ENCODE results near the gene BCL6B. TPM values are rescaled to one million over a fixed set of nuclear protein-coding genes. Genes with fewer than 3 reads are reported as not detected.

The BCL6B gene
- total RNA-seq, 1 experiment from 2014 or later = 0.57 TPM

DNA sequence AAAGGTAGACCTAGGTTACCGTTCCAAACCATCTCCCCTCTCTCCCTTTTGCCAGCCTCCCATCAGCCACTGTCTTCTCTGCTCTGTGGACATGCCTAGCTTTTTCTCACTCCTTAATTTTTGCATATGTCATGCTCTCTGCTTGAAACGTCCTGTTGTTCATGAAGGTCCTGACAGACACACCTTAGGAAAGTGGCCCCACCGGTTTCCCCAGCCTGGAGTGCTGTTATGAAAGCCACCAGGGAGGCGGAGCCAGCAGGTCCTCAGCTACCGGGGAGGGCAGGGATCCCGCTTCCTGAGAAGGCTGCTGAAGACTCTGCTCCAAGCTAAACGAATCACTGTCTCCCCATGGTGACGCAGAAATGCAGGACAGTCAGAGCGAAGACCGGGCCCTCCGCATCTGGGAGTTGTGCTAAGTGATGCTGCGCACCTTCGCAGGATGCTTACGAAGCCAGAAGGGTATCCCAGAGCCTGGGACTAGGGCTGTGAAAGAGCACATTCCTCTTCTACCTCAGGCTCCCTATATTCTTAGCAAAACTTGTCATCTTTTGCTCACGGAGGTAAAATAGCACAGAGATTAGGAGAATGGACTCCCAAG is 23.4 kb downstream of the BCL6B start:
- no peaks in the 10 kb centered on the region for H3K9me2 ChIP-seq (ENCODE audit: insufficient read depth)
- peak; percentile 82 for ATAC-seq
- H3K79me2 ChIP-seq (ENCODE audit: insufficient read depth, low read length) = no peaks in the 10 kb centered on the region
- peak; percentile 71 for DNase-seq (ENCODE audit: low read depth, low spot score)
- H4K20me1 ChIP-seq (ENCODE audit: insufficient read depth) = no peaks in the 10 kb centered on the region
- intact Hi-C loops (cut with micrococcal nuclease) = loop anchor here (1.0 to 5.0 kb wide), 6 partner anchors 90 to 641 kb away; partner anchors contain the start of genes KCTD11, TP53 and WRAP53
- no peaks in the 10 kb centered on the region for H3K36me3 ChIP-seq (ENCODE audit: control insufficient read depth in 1 of 2, insufficient read depth in 2 of 2, low read length in 2 of 2)
- BruUV-seq (replicated peaks) = no TSS peak
- ChIA-PET POLR2A (interaction anchor here (1.0 to 2.1 kb wide), 8 partner anchors 9 to 177 kb away, joined by 3 to 9 read pairs (median 6); partner anchors contain the start of gene SLC16A13), CTCF (interaction anchor here (0.5 to 5.4 kb wide), 29 partner anchors 8 to 1011 kb away, joined by 3 to 53 read pairs (median 5); partner anchors contain the start of genes ASGR1, CTDNEP1, NEURL4 and SLC16A13), RAD21 (ENCODE audit: low non-redundant PET in 1 of 2, low total read pairs in 2 of 2, uncharacterized antibody in 2 of 2, unreplicated experiment in 2 of 2) (interaction anchor here (0.5 to 2.3 kb wide), 15 partner anchors 10 to 354 kb away, joined by 3 to 16 read pairs (median 4); no protein-coding TSS in a partner anchor)
- TF ChIP-seq SP1 (IDR thresholded peaks at IDR 0.05; ENCODE audit: low read depth) (peak; percentile 52; the same call in 1 of the 2 replicates), YY1 (IDR thresholded peaks at IDR 0.05; ENCODE audit: extremely low read depth, insufficient replicate concordance, low read depth, low read length) (peak; percentile 38), SIN3A (IDR thresholded peaks at IDR 0.05; ENCODE audit: low read depth) (no peak; the same call in 1 of the 2 replicates), POLR2AphosphoS5 (IDR thresholded peaks at IDR 0.05; ENCODE audit: low read depth, low read length) (peak; percentile 42; the same call in 1 of the 2 replicates), CEBPB (IDR thresholded peaks at IDR 0.05; ENCODE audit: low read depth) (peak; percentile 53; the same call in 1 of the 2 replicates)
- TF ChIP-seq, protein P1, sequence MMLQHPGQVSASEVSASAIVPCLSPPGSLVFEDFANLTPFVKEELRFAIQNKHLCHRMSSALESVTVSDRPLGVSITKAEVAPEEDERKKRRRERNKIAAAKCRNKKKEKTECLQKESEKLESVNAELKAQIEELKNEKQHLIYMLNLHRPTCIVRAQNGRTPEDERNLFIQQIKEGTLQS (IDR thresholded peaks at IDR 0.05) = no peak
- TF ChIP-seq, protein P2, sequence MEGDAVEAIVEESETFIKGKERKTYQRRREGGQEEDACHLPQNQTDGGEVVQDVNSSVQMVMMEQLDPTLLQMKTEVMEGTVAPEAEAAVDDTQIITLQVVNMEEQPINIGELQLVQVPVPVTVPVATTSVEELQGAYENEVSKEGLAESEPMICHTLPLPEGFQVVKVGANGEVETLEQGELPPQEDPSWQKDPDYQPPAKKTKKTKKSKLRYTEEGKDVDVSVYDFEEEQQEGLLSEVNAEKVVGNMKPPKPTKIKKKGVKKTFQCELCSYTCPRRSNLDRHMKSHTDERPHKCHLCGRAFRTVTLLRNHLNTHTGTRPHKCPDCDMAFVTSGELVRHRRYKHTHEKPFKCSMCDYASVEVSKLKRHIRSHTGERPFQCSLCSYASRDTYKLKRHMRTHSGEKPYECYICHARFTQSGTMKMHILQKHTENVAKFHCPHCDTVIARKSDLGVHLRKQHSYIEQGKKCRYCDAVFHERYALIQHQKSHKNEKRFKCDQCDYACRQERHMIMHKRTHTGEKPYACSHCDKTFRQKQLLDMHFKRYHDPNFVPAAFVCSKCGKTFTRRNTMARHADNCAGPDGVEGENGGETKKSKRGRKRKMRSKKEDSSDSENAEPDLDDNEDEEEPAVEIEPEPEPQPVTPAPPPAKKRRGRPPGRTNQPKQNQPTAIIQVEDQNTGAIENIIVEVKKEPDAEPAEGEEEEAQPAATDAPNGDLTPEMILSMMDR (IDR thresholded peaks at IDR 0.05 in 2 of 3, conservative IDR thresholded peaks at IDR 0.05 in 1 of 3; ENCODE audit: borderline replicate concordance in 1 of 3, insufficient read depth in 1 of 3, low read depth in 2 of 3, low read length in 2 of 3) = 0 out of 6 replicates have a peak, but pooled peaks of 1 of the 3 experiments have one; percentile 16
- TF ChIP-seq, protein P3, sequence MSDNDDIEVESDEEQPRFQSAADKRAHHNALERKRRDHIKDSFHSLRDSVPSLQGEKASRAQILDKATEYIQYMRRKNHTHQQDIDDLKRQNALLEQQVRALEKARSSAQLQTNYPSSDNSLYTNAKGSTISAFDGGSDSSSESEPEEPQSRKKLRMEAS (IDR thresholded peaks at IDR 0.05) = peak; percentile 48; the same call in 1 of the 2 replicates
- H2AFZ ChIP-seq (ENCODE audit: low read depth, low read length, poor library complexity, severe bottlenecking) = peak overlapping the region; percentile 97
- H3K27me3 ChIP-seq (ENCODE audit: insufficient read depth, low read length) = no peaks in the 10 kb centered on the region
- peak overlapping the region; percentile 48 for H3K9ac ChIP-seq (ENCODE audit: low read length)
- H3K27ac ChIP-seq (ENCODE audit: low read depth, low read length) = peak overlapping the region; percentile 46
- H3K4me3 ChIP-seq (replicated peaks in 1 of 2; ENCODE audit: low read depth in 1 of 2, low read length in 2 of 2) = peak overlapping the region; percentile 49 to 65
- H3K4me1 ChIP-seq (ENCODE audit: control insufficient read depth in 1 of 2, insufficient read depth in 2 of 2, low read length in 2 of 2) = peaks cover 31 to 48% of the 10 kb centered on the region in 2 experiments
- H3K4me2 ChIP-seq (ENCODE audit: low read length) = peak overlapping the region; percentile 95
- H3K9me3 ChIP-seq (ENCODE audit: control insufficient read depth in 1 of 2, insufficient read depth in 1 of 2, low read depth in 1 of 2, low read length in 2 of 2) = no peaks in the 10 kb centered on the region
